HG03139 (cell line): ENCODE results near the gene IGSF21.

ENCODE experiments used
- ATAC-seq: cut with Tn5 transposase; IDR thresholded peaks from one replicate; pipeline ENCODE4 v1.9.1; 2021; ENCODE audit not compliant: unreplicated experiment

The IGSF21 gene

GRCh38 chr1:18390953-18391352 is 283.4 kb downstream of the IGSF21 start:
- no peak for ATAC-seq

DNA sequence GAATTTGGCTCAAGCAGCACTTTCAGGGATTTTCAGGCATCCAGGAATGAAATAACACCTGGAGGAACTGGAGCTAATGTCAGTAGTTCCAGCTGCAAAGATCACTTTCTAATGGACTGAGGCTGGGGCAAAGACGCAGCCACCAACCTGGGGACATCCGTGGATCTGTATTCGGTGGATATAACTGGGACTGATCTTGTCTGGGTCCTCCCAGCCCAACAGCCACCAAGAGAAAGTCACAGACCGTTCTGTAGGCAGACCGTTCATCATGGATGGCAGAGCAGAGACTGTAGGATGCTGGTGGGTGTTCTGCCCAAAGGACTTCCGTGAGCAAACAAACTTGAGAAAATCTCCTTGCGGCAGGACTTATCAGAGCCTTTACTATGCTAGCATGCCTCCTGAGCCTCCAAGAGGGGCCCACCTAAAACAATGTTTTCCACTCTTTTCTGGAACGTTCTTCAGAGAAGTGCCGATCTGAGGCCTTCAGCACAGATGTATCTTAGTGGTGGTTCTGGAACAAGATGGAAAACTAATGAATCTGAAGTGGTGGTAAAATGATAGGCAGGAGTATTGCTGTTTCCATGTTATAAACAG is 287.1 kb downstream of the IGSF21 start:
- ATAC-seq = no peak

- no peak for ATAC-seq
Measured at GRCh38 chr1:18396247-18396980, 288.8 kb downstream of the IGSF21 start.

GRCh38 chr1:18397641-18398040 is 290.0 kb downstream of the IGSF21 start:
- no peak for ATAC-seq

DNA sequence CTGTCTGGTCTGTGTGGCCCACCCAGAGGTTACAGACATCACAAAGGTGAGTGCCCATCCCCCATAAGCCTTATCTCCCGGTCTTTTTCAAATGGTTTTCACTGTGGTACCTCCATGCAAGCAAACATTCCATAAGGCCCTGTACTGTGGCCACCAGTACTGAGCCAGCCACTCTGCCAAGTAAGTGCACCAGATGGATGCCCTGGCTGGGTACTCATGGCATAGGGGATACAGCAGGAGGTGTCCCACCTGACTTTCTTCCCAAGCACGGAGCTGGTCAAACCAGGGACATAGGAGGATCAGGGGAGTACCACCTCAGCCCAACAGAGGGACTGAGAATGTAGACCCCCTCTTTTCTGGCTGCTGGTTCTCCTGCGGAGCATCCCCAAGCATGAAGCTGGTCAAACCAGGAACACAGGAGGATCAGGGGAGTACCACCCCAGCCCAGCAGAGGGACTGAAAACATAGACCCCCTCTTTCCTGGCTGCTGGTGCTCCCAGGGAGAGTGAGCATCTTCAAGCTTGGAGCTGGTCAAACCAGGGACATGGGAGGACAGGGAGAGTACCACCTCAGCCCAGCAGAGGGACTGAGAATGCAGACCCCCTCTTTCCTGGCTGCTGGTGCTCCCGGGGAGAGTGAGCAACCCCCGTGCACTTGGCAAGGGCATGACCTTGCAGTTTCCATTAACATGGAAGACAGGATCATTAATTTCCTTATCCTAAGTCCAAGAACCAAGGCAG is 291.4 kb downstream of the IGSF21 start:
- ATAC-seq = no peak

DNA sequence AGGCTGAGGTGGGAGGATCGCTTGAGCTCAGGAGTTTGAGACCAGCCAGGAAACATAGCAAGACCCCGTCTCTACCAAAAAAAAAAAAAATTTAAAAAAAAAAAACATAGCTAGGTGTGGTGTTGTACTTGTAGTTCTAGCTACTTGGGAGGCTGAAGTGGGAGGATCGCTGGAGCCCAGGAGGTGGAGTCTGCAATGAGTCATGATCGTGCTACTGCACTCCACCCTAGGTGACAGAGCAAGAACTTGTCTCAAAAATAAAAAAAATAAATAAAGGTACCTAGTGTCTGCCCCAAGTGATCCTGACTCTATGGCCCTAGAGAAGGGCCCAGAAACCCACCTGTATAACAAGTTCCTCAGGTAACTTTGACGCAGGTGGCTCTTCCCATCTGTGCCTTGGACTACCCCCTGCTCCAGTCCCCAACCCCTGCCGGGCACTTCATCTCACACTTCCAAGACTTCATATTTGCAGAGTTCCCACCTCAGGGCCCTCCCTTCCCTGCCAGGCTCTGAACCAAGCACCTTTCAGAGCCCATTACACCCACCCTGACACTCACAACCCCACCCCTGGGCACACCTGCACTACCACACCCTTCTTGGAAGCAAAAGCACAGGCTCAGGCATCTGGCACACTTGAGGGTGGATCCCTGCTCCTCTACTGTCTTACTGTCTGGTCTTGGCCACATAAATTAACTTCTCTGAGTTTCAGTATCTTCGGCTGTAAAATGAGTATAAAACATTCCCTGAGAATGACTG is 292.9 kb downstream of the IGSF21 start:
- ATAC-seq = no peak

DNA sequence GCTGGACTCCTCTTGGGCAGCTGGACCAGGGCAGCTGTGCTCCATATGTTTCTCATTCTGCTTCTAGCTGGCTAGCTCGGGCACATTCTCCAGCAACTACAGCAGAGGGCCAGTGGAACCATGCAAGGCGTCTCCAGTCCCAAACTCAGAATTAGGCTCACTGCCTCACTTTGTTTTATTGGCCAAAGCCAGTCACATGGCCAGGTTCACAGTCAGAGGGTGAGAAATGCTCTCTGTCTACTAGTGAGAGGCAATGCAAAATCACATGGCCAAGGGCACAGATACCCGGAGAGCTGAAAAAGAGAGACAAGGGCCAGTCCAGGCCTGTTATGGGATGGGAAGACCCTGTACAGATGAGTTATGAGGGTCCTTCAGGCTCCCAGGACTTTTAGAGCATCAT is 294.3 kb downstream of the IGSF21 start:
- no peak for ATAC-seq

DNA sequence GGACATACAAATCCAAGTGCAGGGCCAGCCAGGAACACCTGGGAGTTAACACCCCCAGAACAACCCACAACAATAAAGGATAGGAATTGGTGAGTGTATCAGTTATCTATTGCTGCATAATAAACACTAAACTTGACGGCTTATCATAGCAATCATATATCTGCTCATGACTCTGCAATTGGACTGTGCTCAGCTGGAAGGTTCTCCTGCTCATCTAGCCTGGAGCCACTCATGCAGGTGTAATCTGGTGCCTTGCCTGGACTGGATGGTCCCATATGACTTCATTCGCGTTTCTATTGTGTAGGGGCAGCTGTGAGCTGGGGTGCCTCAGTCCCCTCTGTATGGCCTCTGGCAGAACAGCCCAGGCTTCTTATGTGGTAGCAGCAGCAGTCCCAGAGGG is 296.9 kb downstream of the IGSF21 start:
- no peak for ATAC-seq

- no peak for ATAC-seq
Measured at GRCh38 chr1:18407166-18408045, 299.8 kb downstream of the IGSF21 start.

- ATAC-seq = no peak
Measured at GRCh38 chr1:18408656-18409370, 301.2 kb downstream of the IGSF21 start.

DNA sequence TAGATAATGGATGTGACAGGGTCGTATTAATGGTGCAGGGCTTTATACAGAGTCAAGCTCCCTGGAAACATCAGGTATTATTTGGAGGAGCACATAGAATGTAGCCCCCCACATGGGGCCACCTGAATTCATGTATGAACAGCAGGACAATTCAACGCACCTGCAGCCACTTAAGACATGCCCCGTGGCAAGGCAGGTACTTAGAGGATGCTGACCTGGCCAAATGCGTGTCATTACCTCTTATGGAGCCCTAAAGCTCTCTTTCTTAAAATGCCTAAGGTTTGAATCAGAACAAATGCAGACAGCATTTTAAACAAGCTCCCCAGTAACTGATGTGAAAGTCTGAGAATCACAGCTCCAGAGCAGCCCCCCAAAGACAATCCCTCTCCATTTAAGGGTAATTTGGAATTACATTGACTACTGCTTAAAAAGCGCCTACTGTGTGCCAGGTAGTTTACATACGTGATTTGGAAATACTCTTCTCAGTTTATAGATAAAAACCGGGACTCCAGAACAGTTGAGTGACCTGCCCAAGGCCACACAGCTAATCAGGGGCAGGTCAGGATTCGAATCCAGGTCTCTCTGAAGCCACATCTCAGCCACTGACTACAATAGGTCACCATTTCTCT is 302.1 kb downstream of the IGSF21 start:
- no peak for ATAC-seq

DNA sequence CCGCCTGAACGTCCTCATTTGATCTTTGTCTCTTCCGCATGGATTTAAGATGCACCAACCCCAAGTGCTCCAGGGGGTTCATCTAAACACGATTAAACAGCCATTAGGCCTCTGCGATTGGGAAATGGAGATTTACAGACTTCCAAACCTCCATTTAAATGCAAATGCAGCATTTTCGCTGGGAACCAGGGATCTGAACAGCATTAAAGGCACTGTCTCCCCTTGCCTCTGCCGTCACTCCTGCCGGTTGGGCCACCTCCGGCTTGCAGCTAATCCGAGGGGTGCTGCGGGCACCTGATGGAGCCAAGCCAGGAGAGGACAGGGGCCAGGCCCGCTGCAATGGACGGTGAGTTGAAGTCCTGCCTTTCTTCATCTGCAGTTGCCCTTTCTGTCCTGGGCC is 302.8 kb downstream of the IGSF21 start:
- no peak for ATAC-seq

- no peak for ATAC-seq
Measured at GRCh38 chr1:18411321-18411720, 303.7 kb downstream of the IGSF21 start.

DNA sequence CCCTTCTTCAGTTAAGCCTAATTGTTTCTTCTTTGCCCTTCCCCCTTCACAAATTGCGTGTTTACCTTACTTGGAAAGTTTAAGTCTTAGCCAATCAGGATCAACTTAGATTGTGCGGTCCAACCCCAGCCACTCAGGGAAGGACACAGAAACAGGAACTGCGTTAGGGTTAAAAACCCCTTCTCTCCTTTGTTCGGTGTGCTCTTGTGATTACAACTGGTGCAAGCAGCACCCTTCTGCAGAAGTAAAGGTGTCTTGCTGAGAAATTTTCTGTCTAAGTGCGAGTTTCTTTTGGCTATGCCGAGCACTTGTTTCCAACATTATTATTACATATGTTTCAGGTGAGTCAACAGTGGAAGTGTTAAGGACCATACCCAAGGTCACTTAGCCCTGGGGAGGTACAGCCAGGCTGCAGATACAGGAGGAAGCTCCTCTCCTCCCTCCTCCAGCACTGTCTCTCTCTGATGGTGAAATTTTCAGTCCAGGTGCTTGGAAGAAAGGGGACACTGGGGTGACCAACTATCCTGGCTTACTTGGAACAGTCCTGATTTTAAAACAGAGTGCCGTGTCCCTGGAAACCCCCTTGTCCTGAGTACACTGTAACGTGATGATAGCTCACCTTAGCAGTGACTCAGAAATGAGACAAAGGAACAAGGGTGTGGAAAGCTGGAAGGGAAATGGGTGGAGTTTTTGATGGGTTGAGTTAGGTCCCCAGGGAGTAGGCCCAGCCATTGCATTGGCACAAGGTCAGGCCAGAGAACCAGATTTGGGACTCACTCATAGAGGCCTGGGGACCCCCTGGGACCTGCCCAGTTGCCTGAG is 304.4 kb downstream of the IGSF21 start:
- no peak for ATAC-seq

- no peak for ATAC-seq
Measured at GRCh38 chr1:18412882-18413353, 305.3 kb downstream of the IGSF21 start.

GRCh38 chr1:18413541-18414305 is 306.1 kb downstream of the IGSF21 start:
- ATAC-seq = no peak

DNA sequence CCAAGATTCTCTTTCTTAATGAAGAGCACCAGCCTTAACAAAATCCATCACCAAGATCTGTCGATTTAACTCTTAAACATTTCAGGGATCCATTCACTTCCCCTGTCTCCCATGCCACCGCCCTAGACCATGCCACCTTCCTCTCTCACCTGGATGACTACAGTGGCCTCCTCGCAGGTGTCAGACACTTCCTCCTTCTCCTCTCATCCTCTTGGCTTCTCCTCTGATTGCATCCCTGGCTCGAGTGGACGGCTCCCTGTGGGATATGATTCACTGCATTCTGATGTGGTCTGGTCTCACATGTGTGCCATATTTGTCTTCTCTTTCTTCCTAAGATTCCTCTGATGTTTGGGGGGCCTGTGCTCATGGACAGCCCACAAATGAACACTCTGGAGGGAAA is 306.7 kb downstream of the IGSF21 start:
- no peak for ATAC-seq
